HL-60 (cell line): ENCODE measurements around the gene IRX4.

Source experiments
- POLR2AphosphoS5 ChIP-seq: IDR thresholded peaks from 2 replicates; pipeline ENCODE4 v1.6.1; 2012; ENCODE audit warnings: low read depth
- TF ChIP-seq, protein P1 (sequence below): IDR thresholded peaks from one replicate; pipeline ENCODE4 v1.5.1; 2011; ENCODE audit warnings: low read length, control low read depth, inconsistent platforms; ENCODE audit not compliant: insufficient read depth

DNA sequence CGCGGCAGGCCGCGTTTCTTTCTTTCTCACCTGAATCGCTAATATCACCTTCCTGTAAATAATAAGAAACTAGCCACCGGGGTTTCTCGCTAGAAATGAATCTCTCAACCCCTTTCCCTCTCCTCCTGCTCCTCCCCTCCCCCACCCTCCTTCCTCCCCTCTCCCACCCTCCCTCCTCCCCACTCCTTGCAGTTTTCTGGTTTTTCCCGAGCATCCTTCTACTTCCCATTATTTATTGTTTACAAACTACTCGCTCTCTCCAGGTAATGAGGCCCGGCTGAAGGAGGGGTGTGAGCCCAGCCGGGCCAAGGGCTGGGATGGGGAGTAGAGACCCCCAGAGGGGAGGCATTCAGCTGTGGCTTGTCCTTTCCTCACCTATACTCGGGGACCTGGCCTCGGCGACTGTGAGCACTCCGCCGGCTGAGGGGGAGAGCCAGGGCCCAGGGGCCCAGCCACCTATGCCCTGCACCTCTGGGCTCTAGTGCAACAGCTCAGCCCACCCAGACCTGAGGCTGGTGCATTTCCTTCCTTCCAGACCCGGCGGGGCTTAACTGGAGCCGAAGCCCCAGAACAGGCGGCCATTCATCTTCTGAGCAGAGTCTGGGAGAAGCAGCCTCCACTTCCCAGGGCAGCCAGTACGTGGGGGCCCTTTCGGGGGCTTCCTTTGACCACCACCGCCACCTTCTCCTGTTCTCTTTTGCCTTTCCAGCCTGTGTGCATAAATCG lies 2.1 kb upstream of the IRX4 start:
- TF ChIP-seq, protein P1, sequence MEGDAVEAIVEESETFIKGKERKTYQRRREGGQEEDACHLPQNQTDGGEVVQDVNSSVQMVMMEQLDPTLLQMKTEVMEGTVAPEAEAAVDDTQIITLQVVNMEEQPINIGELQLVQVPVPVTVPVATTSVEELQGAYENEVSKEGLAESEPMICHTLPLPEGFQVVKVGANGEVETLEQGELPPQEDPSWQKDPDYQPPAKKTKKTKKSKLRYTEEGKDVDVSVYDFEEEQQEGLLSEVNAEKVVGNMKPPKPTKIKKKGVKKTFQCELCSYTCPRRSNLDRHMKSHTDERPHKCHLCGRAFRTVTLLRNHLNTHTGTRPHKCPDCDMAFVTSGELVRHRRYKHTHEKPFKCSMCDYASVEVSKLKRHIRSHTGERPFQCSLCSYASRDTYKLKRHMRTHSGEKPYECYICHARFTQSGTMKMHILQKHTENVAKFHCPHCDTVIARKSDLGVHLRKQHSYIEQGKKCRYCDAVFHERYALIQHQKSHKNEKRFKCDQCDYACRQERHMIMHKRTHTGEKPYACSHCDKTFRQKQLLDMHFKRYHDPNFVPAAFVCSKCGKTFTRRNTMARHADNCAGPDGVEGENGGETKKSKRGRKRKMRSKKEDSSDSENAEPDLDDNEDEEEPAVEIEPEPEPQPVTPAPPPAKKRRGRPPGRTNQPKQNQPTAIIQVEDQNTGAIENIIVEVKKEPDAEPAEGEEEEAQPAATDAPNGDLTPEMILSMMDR, result no peak
- TF ChIP-seq POLR2AphosphoS5, result no peak
